SK-N-SH treated with all-trans-retinoic acid at 6 μM for 48 hours (cell line): ENCODE data around the gene KREMEN1.

Source experiments
- ARNTL ChIP-seq: fragments of 450-650 bp; formaldehyde crosslinking; IDR thresholded peaks from 2 replicates; pipeline ENCODE4 v1.5.0; 2020; ENCODE audit warnings: low read depth, mild to moderate bottlenecking, moderate library complexity, borderline replicate concordance
- GLIS3 ChIP-seq: fragments of 250-450 bp; sonication (Bioruptor Pico); IDR thresholded peaks from 2 replicates; pipeline ENCODE4 v1.5.0; 2020; ENCODE audit warnings: mild to moderate bottlenecking, moderate library complexity
- POU6F1 ChIP-seq: fragments of 250-450 bp; sonication (Bioruptor Pico); IDR thresholded peaks from 2 replicates; pipeline ENCODE4 v1.8.0; 2021; ENCODE audit warnings: low read depth, mild to moderate bottlenecking, moderate library complexity, borderline replicate concordance
- RARB ChIP-seq: fragments of 250-450 bp; sonication (Bioruptor Pico); IDR thresholded peaks from 2 replicates; pipeline ENCODE4 v1.8.0; 2021; ENCODE audit warnings: mild to moderate bottlenecking, moderate library complexity
- SNAI2 ChIP-seq: fragments of 250-450 bp; sonication (Bioruptor Pico); IDR thresholded peaks from 2 replicates; pipeline ENCODE4 v1.5.0; 2020; ENCODE audit warnings: mild to moderate bottlenecking, moderate library complexity
- TOX ChIP-seq: fragments of 250-450 bp; sonication (Bioruptor Pico); IDR thresholded peaks from 2 replicates; pipeline ENCODE4 v1.8.0; 2021; ENCODE audit warnings: mild to moderate bottlenecking, moderate library complexity, borderline replicate concordance
- ZFP30 ChIP-seq: fragments of 450-650 bp; formaldehyde crosslinking; IDR thresholded peaks from 2 replicates; pipeline ENCODE4 v1.5.0; 2022; ENCODE audit warnings: mild to moderate bottlenecking, moderate library complexity
- ZNF70 ChIP-seq: fragments of 450-650 bp; formaldehyde crosslinking; IDR thresholded peaks from 2 replicates; pipeline ENCODE4 v1.5.0; 2020; ENCODE audit warnings: mild to moderate bottlenecking, moderate library complexity
- ZNF8 ChIP-seq: fragments of 450-650 bp; formaldehyde crosslinking; IDR thresholded peaks from 2 replicates; pipeline ENCODE4 v1.5.0; 2020; ENCODE audit warnings: mild to moderate bottlenecking, moderate library complexity

- TF ChIP-seq ZNF8 (CRISPR knock-in tag) (no peak), ZFP30 (no peak), TOX (CRISPR knock-in tag) (no peak), POU6F1 (CRISPR knock-in tag) (no peak), ARNTL (no peak), ZNF70 (CRISPR knock-in tag) (no peak), GLIS3 (no peak), RARB (CRISPR knock-in tag) (no peak), SNAI2 (no peak)
These were observed 71.3 kb downstream of the KREMEN1 start for GRCh38 chr22:29143941-29144785.
